DMS53 treated with DMSO at 0.1 percent for 48 hours (cell line): Measurements from ENCODE around the gene PRKCZ.

Source experiments
- DNase-seq: peaks from one replicate; lab custom pipeline; 2025; ENCODE audit not compliant: unreplicated experiment; lab: John Stamatoyannopoulos, UW

The PRKCZ gene

GRCh38 chr1:2226525-2227345 is 176.5 kb downstream of the PRKCZ start:
- DNase-seq = no peak

GRCh38 chr1:2227346-2228156 is 177.3 kb downstream of the PRKCZ start:
- peak; percentile 92 for DNase-seq

- no peak for DNase-seq
Observed at GRCh38 chr1:2228157-2228594, 178.0 kb downstream of the PRKCZ start, which contains the start of gene SKI. TSS of gene SKI (plus strand) at chr1:2228319. CDS start at chr1:2228767, 448 bp downstream.

GRCh38 chr1:2228694-2229036 is 178.5 kb downstream of the PRKCZ start:
- DNase-seq = no peak

- peak; percentile 35 for DNase-seq
Observed at GRCh38 chr1:2229037-2229864, 179.0 kb downstream of the PRKCZ start.

- DNase-seq = no peak
Observed at GRCh38 chr1:2229911-2230731, 179.9 kb downstream of the PRKCZ start.

GRCh38 chr1:2230781-2231531 is 180.7 kb downstream of the PRKCZ start:
- DNase-seq = no peak

GRCh38 chr1:2231532-2232254 is 181.5 kb downstream of the PRKCZ start:
- DNase-seq = no peak

GRCh38 chr1:2232255-2232915 is 182.2 kb downstream of the PRKCZ start:
- DNase-seq = no peak

GRCh38 chr1:2232916-2233438 is 182.8 kb downstream of the PRKCZ start:
- DNase-seq = no peak

- no peak for DNase-seq
Observed at GRCh38 chr1:2233468-2233867, 183.3 kb downstream of the PRKCZ start.

- DNase-seq = no peak
Observed at GRCh38 chr1:2233997-2234761, 184.0 kb downstream of the PRKCZ start.

GRCh38 chr1:2234762-2235113 is 184.5 kb downstream of the PRKCZ start:
- DNase-seq = no peak
